AG10803 (cell line): ENCODE data around the gene SDS.

ENCODE experiments used
- DNase-seq: peaks from one replicate; pipeline ENCODE4 v3.0.0; 2010; ENCODE audit warnings: low read depth
- H3K4me3 ChIP-seq: 2 replicates; pipeline ENCODE4 v1.5.1; 2011; ENCODE audit warnings: mild to moderate bottlenecking, low read length, control low read depth
- TF ChIP-seq, protein P1 (sequence below): conservative IDR thresholded peaks from 2 replicates; pipeline ENCODE4 v1.5.1; 2011; ENCODE audit warnings: mild to moderate bottlenecking, low read length, control low read depth, inconsistent platforms

SDS gene

DNA sequence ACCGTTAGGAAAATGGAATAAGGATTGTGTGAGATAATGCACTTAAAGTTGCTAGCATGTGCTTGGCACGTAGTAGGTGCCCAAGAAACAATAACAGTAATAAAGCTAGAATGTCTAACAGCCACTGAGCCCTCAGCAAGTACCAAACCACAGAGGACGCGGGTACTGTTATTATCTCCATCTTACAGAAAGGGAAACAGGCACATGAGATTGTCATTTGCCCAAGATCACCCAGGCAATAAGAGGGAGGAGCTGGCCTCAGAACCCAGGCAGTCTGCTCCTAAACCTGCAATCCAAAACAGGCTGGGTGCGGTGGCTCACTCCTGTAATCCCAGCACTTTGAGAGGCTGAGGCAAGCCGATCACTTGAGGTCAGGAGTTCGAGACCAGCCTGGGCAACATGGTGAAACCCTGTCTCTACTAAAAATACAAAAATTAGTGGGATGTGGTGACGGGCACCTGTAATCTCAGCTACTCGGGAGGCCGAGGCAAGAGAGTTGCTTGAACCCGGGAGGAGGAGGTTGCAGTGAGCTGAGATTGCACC is 5.1 kb upstream of the SDS start:
- H3K4me3 ChIP-seq, result no peak overlapping the region
- DNase-seq, result no peak
- TF ChIP-seq, protein P1, sequence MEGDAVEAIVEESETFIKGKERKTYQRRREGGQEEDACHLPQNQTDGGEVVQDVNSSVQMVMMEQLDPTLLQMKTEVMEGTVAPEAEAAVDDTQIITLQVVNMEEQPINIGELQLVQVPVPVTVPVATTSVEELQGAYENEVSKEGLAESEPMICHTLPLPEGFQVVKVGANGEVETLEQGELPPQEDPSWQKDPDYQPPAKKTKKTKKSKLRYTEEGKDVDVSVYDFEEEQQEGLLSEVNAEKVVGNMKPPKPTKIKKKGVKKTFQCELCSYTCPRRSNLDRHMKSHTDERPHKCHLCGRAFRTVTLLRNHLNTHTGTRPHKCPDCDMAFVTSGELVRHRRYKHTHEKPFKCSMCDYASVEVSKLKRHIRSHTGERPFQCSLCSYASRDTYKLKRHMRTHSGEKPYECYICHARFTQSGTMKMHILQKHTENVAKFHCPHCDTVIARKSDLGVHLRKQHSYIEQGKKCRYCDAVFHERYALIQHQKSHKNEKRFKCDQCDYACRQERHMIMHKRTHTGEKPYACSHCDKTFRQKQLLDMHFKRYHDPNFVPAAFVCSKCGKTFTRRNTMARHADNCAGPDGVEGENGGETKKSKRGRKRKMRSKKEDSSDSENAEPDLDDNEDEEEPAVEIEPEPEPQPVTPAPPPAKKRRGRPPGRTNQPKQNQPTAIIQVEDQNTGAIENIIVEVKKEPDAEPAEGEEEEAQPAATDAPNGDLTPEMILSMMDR, result no peak

DNA sequence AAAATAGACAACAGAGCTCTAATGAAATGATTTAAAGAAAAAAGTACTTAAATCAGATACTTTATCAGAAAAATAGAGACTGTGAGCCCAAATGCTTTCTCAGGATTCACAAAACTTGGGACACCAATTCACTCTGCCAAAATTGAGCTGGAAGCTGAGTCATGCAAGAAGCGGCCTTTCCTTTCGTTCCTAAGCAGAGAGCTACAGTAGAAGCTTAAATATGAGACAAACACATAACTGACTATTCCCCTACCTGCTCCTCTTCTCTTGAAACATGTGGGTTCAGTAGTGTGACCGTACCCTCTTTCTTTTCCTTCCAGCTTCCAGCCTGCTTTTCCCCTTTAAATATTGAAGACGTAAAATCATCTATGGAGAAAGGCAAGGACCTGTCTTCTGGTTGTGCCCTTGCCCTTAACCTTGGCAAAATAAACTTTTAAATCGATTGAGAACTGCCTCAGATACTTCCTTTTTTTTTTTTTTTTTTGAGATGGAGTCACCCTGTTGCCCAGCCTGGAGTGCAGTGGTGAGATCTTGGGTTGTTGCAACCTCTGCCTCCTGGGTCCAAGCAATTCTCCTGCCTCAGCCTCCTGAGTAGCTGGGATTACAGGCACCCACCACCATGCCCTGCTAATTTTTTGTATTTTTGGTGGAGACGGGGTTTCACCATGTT is 4.4 kb upstream of the SDS start:
- no peak overlapping the region for H3K4me3 ChIP-seq
- TF ChIP-seq, protein P1, result no peak
- peak; percentile 67 for DNase-seq

DNA sequence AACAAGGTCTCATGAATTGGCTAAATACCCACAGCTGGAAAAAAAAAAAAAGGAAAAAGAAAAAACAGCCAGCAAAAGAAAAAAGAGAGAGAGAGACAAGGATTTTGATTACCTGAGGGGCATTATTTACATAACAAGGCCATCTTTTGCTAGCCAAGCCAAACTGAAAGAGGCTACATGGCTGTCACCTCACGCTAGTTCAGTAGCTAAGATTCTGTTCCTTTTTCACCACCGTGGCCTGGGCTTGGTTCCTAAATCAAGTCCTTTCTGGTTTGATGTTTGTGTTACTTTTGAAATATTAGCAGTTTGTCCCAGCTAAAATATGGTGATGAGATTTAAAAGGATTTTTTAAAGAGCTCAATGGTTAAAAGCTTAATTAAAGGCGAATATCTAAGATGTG is 2.0 kb upstream of the SDS start:
- H3K4me3 ChIP-seq, result no peak overlapping the region
- TF ChIP-seq, protein P1, result no peak
- DNase-seq, result no peak

DNA sequence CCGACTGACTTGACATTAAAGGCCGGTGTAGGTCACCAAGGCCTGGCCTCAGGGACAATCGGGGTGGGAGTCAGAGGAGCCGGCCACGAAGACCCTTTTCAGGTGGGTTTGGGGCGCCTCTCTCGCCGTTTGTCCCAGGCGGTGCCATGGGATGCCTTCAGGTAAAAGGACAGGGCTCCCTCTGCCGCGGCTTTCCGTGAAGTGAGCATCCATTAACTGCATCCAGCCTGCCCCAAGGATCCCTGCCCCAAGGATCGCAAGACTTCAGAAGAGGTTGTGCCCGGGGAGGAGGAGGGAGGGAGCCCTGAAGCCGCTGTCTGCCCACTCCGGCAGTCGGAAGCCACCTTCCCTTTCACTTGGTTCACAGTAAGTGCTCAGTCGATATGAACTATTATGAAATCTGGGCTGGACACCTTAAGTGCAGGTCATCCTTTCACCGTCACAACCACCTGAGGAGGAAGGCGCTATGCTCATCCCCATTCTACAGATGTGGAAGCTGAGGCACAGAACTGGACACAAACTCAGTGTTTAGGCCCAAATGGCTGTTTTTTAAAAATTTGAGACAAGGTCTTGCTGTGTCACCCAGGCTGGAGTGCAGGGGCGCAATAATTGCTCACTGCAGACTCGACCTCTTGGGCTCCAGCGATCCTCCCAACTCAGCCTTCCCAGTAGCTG is 964 bp downstream of the SDS start:
- no peak overlapping the region for H3K4me3 ChIP-seq
- TF ChIP-seq, protein P1, result no peak
- no peak for DNase-seq

DNA sequence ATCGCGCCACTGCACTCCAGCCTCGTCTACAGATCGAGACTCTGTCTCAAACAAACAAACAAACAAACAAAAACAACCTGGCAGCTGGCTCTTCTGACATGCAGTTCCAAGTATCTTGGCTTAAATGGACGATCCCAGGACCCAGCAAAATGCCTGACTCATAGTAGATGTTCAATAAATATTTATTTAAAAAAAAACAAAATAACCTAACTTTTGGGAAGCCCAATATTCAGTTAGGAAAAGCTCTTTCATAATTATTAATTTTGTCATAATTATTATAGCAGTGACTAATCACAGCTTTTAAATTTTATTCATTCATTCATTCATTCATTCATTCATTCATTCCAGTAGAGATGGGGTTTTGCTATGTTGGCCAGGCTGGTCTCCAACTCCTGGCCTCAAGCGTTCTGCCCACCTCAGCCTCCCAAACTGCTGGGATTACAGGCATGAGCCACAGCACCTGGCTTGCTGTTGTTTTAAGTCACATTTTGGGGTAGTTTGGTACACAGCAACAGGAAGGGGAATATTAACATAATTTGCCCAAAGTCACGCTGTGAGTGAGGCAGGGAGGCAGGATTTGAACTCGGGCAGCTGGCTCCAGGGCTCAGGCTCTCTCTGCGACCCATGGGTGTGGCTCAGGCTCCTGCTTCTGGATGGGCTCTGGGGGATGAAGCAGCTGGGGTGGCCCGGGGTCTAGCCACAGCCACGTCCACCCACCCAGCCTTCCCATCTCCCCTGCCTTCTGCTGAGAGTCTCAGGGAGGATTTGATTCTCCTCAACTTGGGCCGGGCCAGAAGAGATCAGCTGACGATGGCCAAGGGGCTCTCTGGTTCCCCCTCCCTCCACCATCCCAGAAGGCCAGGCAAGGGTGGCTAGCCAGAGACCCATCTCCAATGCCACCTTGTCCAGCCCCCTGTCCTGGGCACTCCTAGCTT is 2.4 kb downstream of the SDS start:
- no peak for DNase-seq
- H3K4me3 ChIP-seq, result no peak overlapping the region
- TF ChIP-seq, protein P1, result no peak

DNA sequence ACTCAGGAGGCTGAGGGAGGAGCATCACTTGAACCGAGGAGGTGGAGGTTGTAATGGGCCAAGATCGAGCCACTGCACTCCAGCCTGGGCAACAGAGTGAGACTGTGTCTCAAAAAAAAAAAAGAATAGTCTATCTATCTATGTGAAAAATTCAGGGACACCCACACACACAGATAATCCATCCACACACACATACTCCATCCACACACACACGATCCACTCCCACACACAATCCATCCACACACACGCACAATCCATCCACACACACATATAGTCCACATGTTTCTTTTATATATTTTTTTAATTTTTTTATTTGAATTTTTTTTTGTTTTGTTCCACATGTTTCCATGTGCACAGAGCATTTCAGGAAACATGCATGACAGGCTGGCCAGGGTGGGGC is 3.3 kb downstream of the SDS start:
- TF ChIP-seq, protein P1, result no peak
- no peak overlapping the region for H3K4me3 ChIP-seq
- no peak for DNase-seq
